Prostate gland (tissue), 2 donors: Measurements from ENCODE around the gene TSPAN7.

ENCODE experiments used
- POLR2A ChIP-seq: fragments of 450-650 bp; IDR thresholded peaks from one replicate; pipeline ENCODE4 v1.6.1; 2016; ENCODE audit warnings: antibody characterized with exemption, mild to moderate bottlenecking
- TF ChIP-seq, protein P1 (sequence below), 4 experiments: fragments of 200-600 bp in 2 of 4; fragments of 450-650 bp in 2 of 4; sonication (generic) in 2 of 4; IDR thresholded peaks; 1 replicate in 3 of 4; 2 replicates in 1 of 4; pipeline ENCODE4 v1.5.1; 2016 to 2019; ENCODE audit warnings: antibody characterized with exemption in 4 of 4, mild to moderate bottlenecking in 2 of 4, moderate library complexity in 2 of 4

DNA sequence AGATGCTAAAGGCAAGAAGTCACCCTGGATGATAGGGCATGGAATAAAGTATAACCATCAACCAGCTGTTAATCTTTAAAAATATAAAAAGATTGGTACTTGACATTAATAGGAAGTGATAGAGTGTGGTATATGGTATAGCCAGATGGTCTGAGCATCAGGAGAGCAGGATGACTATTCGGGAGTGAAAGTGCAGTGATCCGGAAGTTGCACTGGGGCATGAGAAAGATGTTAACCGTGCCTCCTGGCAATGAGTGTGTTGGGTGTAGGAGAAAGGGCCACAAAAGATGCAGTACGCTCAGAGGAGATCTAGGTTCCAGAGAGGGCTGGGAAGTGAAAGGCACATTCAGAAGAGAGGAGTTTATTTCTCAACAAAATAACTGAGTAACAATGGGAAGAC, 65.0 kb downstream of the TSPAN7 start:
- no peak for TF ChIP-seq POLR2A
- TF ChIP-seq, protein P1, sequence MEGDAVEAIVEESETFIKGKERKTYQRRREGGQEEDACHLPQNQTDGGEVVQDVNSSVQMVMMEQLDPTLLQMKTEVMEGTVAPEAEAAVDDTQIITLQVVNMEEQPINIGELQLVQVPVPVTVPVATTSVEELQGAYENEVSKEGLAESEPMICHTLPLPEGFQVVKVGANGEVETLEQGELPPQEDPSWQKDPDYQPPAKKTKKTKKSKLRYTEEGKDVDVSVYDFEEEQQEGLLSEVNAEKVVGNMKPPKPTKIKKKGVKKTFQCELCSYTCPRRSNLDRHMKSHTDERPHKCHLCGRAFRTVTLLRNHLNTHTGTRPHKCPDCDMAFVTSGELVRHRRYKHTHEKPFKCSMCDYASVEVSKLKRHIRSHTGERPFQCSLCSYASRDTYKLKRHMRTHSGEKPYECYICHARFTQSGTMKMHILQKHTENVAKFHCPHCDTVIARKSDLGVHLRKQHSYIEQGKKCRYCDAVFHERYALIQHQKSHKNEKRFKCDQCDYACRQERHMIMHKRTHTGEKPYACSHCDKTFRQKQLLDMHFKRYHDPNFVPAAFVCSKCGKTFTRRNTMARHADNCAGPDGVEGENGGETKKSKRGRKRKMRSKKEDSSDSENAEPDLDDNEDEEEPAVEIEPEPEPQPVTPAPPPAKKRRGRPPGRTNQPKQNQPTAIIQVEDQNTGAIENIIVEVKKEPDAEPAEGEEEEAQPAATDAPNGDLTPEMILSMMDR (IDR thresholded peaks at IDR 0.05), result no peak
